Mucosa of descending colon (tissue), 3 donors: ENCODE results near the gene GLIPR2. TPM values are rescaled to one million over a fixed set of nuclear protein-coding genes. Genes with fewer than 3 reads are reported as not detected.

Experiments used
- ATAC-seq: fragments of 200-7000 bp; cut with Tn5 transposase; one replicate; pipeline ENCODE4 v1.9.1; 2020; ENCODE audit warnings: mild to moderate bottlenecking, moderate library complexity
- DNase-seq, 3 donors: peaks; one replicate each; pipeline ENCODE4 v3.0.0-alpha.2; 2020
- H3K36me3 ChIP-seq: fragments of 200-600 bp; one replicate; pipeline ENCODE4 v1.8.0; 2021; ENCODE audit warnings: low read depth, mild to moderate bottlenecking
- H3K4me1 ChIP-seq: fragments of 200-600 bp; one replicate; pipeline ENCODE4 v1.8.0; 2021; ENCODE audit warnings: low read depth, mild to moderate bottlenecking
- H3K4me3 ChIP-seq: fragments of 200-600 bp; one replicate; pipeline ENCODE4 v1.8.0; 2021; ENCODE audit warnings: mild to moderate bottlenecking
- H3K9me3 ChIP-seq: fragments of 200-600 bp; one replicate; pipeline ENCODE4 v1.8.0; 2021; ENCODE audit warnings: mild to moderate bottlenecking
- CTCF ChIP-seq: fragments of 200-600 bp; IDR thresholded peaks from one replicate; pipeline ENCODE4 v1.8.0; 2022; ENCODE audit warnings: antibody characterized with exemption, mild to moderate bottlenecking
- intact Hi-C, 2 donors: fragments of 100-400 bp; cut with DNase I in 1 of 2; cut with micrococcal nuclease in 1 of 2; formaldehyde crosslinking; loops; one replicate each; pipeline versions ENCODE4 v1.11.0 to v1.11.1; 2022; cut with DNase I, micrococcal nuclease
- total RNA-seq, 3 donors: library from RNA; stranded (reverse); fragmentation: NEBNext Ultra II Directional in 2 of 3; extraction: Animal tissue kit (Norgen Biotek cat#: 25700) in 2 of 3; gene quantifications; one replicate each; pipeline versions ENCODE4 v1.2.1 to v1.2.4, GENCODE V29; 2021 to 2023
- donor health status: DM: no; HTN: no; CAD: no; lungs with moderate emphysema.
- donor health status: DM: no; HTN: no; CAD: no.
- donor health status: DM: no; HTN: yes; CAD: no.

Gene GLIPR2
- total RNA-seq, 3 donors from 2014 or later, result 28.1 to 58.4 (median 37.5) TPM

GRCh38 chr9:36192196-36192595 is 55.7 kb downstream of the GLIPR2 start:
- DNase-seq, result no peak
- Histone ChIP-seq H3K4me1 (peaks cover 28% of the 10 kb centered on the region), H3K36me3 (no peaks in the 10 kb centered on the region), H3K9me3 (no peaks in the 10 kb centered on the region), H3K4me3 (no peak overlapping the region)
- intact Hi-C loops, result no loop called here
- TF ChIP-seq CTCF, result no peak
- no peak for ATAC-seq

- Histone ChIP-seq H3K36me3 (no peaks in the 10 kb centered on the region), H3K9me3 (no peaks in the 10 kb centered on the region), H3K4me1 (peaks cover 28% of the 10 kb centered on the region), H3K4me3 (no peak overlapping the region)
- intact Hi-C loops, result no loop called here
- ATAC-seq (no peak), DNase-seq (no peak)
- no peak for TF ChIP-seq CTCF
These were observed 56.5 kb downstream of the GLIPR2 start for GRCh38 chr9:36193023-36193422.

GRCh38 chr9:36194326-36195000 is 57.9 kb downstream of the GLIPR2 start:
- ATAC-seq (no peak), DNase-seq (no peak)
- H3K36me3 ChIP-seq, result no peaks in the 10 kb centered on the region
- H3K4me1 ChIP-seq, result peaks cover 28% of the 10 kb centered on the region
- no peak for TF ChIP-seq CTCF
- H3K4me3 ChIP-seq, result no peak overlapping the region
- no peaks in the 10 kb centered on the region for H3K9me3 ChIP-seq
- intact Hi-C loops, result no loop called here

- intact Hi-C loops, result no loop called here
- no peak for TF ChIP-seq CTCF
- DNase-seq, result no peak
- peak; percentile 64 for ATAC-seq
- no peaks in the 10 kb centered on the region for H3K4me1 ChIP-seq
- H3K4me3 ChIP-seq, result no peak overlapping the region
- no peaks in the 10 kb centered on the region for H3K9me3 ChIP-seq
- peaks cover 21% of the 10 kb centered on the region for H3K36me3 ChIP-seq
These were observed 68.5 kb downstream of the GLIPR2 start for GRCh38 chr9:36204906-36205547.

GRCh38 chr9:36207016-36207415 is 70.5 kb downstream of the GLIPR2 start:
- intact Hi-C loops, result no loop called here
- no peak for TF ChIP-seq CTCF

More at GRCh38 chr9:36207016-36207415, 70.5 kb downstream of the GLIPR2 start:
- Histone ChIP-seq H3K9me3 (no peaks in the 10 kb centered on the region), H3K4me1 (no peaks in the 10 kb centered on the region), H3K36me3 (peaks cover 21% of the 10 kb centered on the region), H3K4me3 (no peak overlapping the region)
- DNase-seq (no peak), ATAC-seq (no peak)
